ENCODE measurements around the gene ASPM. TPM values are rescaled to one million over a fixed set of nuclear protein-coding genes. Genes with fewer than 3 reads are reported as not detected.

ASPM gene
- total RNA-seq, 1 experiment from 2014 or later = 29.9 TPM

- Histone ChIP-seq H3K9ac (ENCODE audit: low read length) (no peak overlapping the region), H3K4me2 (ENCODE audit: low read length) (no peak overlapping the region), H3K4me1 (ENCODE audit: control insufficient read depth in 1 of 2, insufficient read depth in 2 of 2, low read length in 2 of 2) (no peaks in the 10 kb centered on the region), H3K27me3 (ENCODE audit: insufficient read depth, low read length) (no peaks in the 10 kb centered on the region), H3K36me3 (ENCODE audit: control insufficient read depth in 1 of 2, insufficient read depth in 2 of 2, low read length in 2 of 2) (peaks cover 34 to 40% of the 10 kb centered on the region in 2 experiments; a peak in 3 of 4 replicates), H3K4me3 (replicated peaks in 1 of 2; ENCODE audit: low read depth in 1 of 2, low read length in 2 of 2) (no peak overlapping the region), H2AFZ (ENCODE audit: low read depth, low read length, poor library complexity, severe bottlenecking) (no peak overlapping the region), H3K9me2 (ENCODE audit: insufficient read depth) (no peaks in the 10 kb centered on the region), H4K20me1 (ENCODE audit: insufficient read depth) (no peaks in the 10 kb centered on the region), H3K79me2 (ENCODE audit: insufficient read depth, low read length) (peaks cover 10% of the 10 kb centered on the region), H3K9me3 (ENCODE audit: control insufficient read depth in 1 of 2, insufficient read depth in 1 of 2, low read depth in 1 of 2, low read length in 2 of 2) (no peaks in the 10 kb centered on the region), H3K27ac (ENCODE audit: low read depth, low read length) (no peak overlapping the region)
- intact Hi-C loops (cut with micrococcal nuclease) = no loop called here
- DNase-seq (ENCODE audit: low read depth, low spot score) (no peak), ATAC-seq (no peak)
- RAD21 ChIA-PET (ENCODE audit: low non-redundant PET in 1 of 2, low total read pairs in 2 of 2, uncharacterized antibody in 2 of 2, unreplicated experiment in 2 of 2) = no interaction called here
- no TSS peak for BruUV-seq (replicated peaks)
- TF ChIP-seq RAD21 (IDR thresholded peaks at IDR 0.05; ENCODE audit: low read depth) = no peak
- TF ChIP-seq EGR1 (IDR thresholded peaks at IDR 0.05; ENCODE audit: low read depth) = no peak
- TF ChIP-seq ZBTB33 (IDR thresholded peaks at IDR 0.05; ENCODE audit: extremely low read depth, insufficient replicate concordance, low read length) = no peak
- no peak for TF ChIP-seq ATF3 (IDR thresholded peaks at IDR 0.05)
- no peak for TF ChIP-seq CTCF (IDR thresholded peaks at IDR 0.05 in 2 of 3, conservative IDR thresholded peaks at IDR 0.05 in 1 of 3; ENCODE audit: borderline replicate concordance in 1 of 3, insufficient read depth in 1 of 3, low read depth in 2 of 3, low read length in 2 of 3)
- no peak for TF ChIP-seq YY1 (IDR thresholded peaks at IDR 0.05; ENCODE audit: extremely low read depth, insufficient replicate concordance, low read depth, low read length)
- no peak for TF ChIP-seq SP1 (IDR thresholded peaks at IDR 0.05; ENCODE audit: low read depth)
- TF ChIP-seq EZH2phosphoT487 (IDR thresholded peaks at IDR 0.05; ENCODE audit: borderline replicate concordance) = no peak
- TF ChIP-seq ELF1 (IDR thresholded peaks at IDR 0.05; ENCODE audit: borderline replicate concordance, low read depth) = no peak
- no peak for TF ChIP-seq MAX (IDR thresholded peaks at IDR 0.05)
- TF ChIP-seq ZFX (IDR thresholded peaks at IDR 0.05) = no peak
- TF ChIP-seq ZNF274 (IDR thresholded peaks at IDR 0.05; ENCODE audit: low read depth, low read length) = no peak
- no peak for TF ChIP-seq POLR2AphosphoS5 (IDR thresholded peaks at IDR 0.05; ENCODE audit: low read depth, low read length)
- no peak for TF ChIP-seq TCF7L2 (IDR thresholded peaks at IDR 0.05; ENCODE audit: borderline replicate concordance, extremely low read depth, insufficient read depth, insufficient read length)
- no peak for TF ChIP-seq SIN3A (IDR thresholded peaks at IDR 0.05; ENCODE audit: low read depth)
- TF ChIP-seq SRF (IDR thresholded peaks at IDR 0.05; ENCODE audit: low read depth) = no peak
- no peak for TF ChIP-seq JUND (IDR thresholded peaks at IDR 0.05)
- no peak for TF ChIP-seq FOSL1 (IDR thresholded peaks at IDR 0.05; ENCODE audit: low read depth)
- POLR2A ChIA-PET = interaction anchor here (0.7 kb wide), 1 partner anchor 1807 kb away, joined by 4 read pairs; no protein-coding TSS in a partner anchor
- CTCF ChIA-PET = no interaction called here
These were observed 19.8 kb downstream of the ASPM start for GRCh38 chr1:197126691-197127090.

Data from HCT116 (cell line).